ENCODE measurements around the gene PTTG1IP. TPM values are rescaled to one million over a fixed set of nuclear protein-coding genes. Genes with fewer than 3 reads are reported as not detected.

Gene PTTG1IP
- total RNA-seq, 1 experiment from 2014 or later, result 96.0 TPM

DNA sequence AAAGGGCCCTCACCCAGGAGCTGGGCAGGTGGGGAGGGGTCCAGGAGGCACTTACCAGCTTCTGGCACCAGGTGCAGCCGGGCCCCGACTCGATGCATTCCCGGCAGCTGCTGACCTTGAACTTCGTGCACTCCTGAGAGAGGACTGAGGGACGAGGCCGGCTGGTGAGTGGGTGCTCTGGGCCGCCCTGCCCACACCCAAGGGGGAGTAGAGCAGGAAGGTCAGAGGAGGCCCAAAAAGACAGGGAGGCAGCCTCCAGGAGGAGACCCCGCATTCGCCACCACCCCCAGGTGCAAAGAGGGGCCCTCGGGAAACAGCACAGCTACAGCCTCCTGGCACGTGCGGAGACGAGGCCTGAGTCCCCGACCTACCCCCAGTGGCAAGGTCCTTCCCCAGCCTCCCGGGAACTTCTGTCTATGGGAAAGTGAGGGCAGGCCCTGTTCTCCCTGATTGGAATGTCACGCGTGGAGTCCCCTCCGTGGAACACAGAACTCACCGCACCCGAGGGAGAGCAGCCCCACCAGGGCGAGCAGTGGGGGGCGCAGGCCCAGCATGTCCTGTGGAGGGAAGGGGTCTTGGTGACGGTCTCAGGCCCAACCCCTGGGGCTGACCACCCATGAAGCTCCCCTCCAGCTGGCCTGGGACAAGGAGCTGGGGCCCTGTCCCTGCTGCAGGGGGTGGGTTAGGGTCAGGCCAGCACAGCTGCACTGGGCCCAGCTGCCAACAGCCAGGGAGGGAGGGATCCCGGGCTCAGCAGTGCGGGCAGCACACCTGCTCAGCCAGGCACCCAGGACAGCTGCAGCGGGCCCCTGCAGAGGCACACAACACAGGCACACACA is 37.0 kb upstream of the PTTG1IP start:
- H3K4me3 Mint-ChIP-seq, result no peak overlapping the region
- no peaks in the 10 kb centered on the region; the same call in 1 of the 2 replicates for H3K4me1 Mint-ChIP-seq
- ChIA-PET POLR2A (no interaction called here), CTCF (interaction anchor here (1.1 to 1.5 kb wide), 2 partner anchors 18 to 40 kb away, joined by 3 read pairs; no protein-coding TSS in a partner anchor)
- no peak overlapping the region for H3K27ac Mint-ChIP-seq
- DNase-seq (ENCODE audit: low spot score) (no peak), ATAC-seq (no peak)
- no peaks in the 10 kb centered on the region for H3K36me3 Mint-ChIP-seq
- H3K9me3 Mint-ChIP-seq, result no peaks in the 10 kb centered on the region
- TF ChIP-seq FOXK1 (CRISPR knock-in tag; IDR thresholded peaks at IDR 0.05) (no peak), NR1H2 (CRISPR knock-in tag; IDR thresholded peaks at IDR 0.05) (0 out of 2 replicates have a peak, but pooled peaks have one; percentile 52), STAT6 (CRISPR knock-in tag; conservative IDR thresholded peaks at IDR 0.05; ENCODE audit: low read depth) (no peak)
- no peaks in the 10 kb centered on the region for H3K27me3 Mint-ChIP-seq (ENCODE audit: low read depth)

GRCh38 chr21:44909719-44910118 is 36.2 kb upstream of the PTTG1IP start:
- DNase-seq (ENCODE audit: low spot score), result no peak
- Mint-ChIP-seq H3K4me3 (no peak overlapping the region), H3K27ac (no peak overlapping the region), H3K36me3 (no peaks in the 10 kb centered on the region), H3K9me3 (no peaks in the 10 kb centered on the region), H3K4me1 (no peaks in the 10 kb centered on the region; the same call in 1 of the 2 replicates), H3K27me3 (ENCODE audit: low read depth) (no peaks in the 10 kb centered on the region)
- ATAC-seq, result no peak
- ChIA-PET POLR2A (no interaction called here), CTCF (interaction anchor here (1.5 to 1.6 kb wide), 2 partner anchors 18 to 40 kb away, joined by 3 read pairs; no protein-coding TSS in a partner anchor)
- TF ChIP-seq FOXP1 (CRISPR knock-in tag; IDR thresholded peaks at IDR 0.05; ENCODE audit: borderline replicate concordance) (no peak), ETV6 (CRISPR knock-in tag; IDR thresholded peaks at IDR 0.05) (no peak), NFYB (CRISPR knock-in tag; conservative IDR thresholded peaks at IDR 0.05; ENCODE audit: low read depth) (no peak), HMGXB4 (CRISPR knock-in tag; IDR thresholded peaks at IDR 0.05) (no peak), ZNF396 (CRISPR knock-in tag; IDR thresholded peaks at IDR 0.05; ENCODE audit: borderline replicate concordance) (no peak), ESRRA (CRISPR knock-in tag; IDR thresholded peaks at IDR 0.05; ENCODE audit: borderline replicate concordance) (no peak), ZNF219 (CRISPR knock-in tag; IDR thresholded peaks at IDR 0.05; ENCODE audit: borderline replicate concordance) (no peak), ELF4 (CRISPR knock-in tag; IDR thresholded peaks at IDR 0.05; ENCODE audit: low read depth) (no peak), ZNF121 (CRISPR knock-in tag; IDR thresholded peaks at IDR 0.05) (no peak), SMAD4 (CRISPR knock-in tag; IDR thresholded peaks at IDR 0.05) (no peak), TEAD1 (CRISPR knock-in tag; IDR thresholded peaks at IDR 0.05) (no peak)
- TF ChIP-seq, protein P1, sequence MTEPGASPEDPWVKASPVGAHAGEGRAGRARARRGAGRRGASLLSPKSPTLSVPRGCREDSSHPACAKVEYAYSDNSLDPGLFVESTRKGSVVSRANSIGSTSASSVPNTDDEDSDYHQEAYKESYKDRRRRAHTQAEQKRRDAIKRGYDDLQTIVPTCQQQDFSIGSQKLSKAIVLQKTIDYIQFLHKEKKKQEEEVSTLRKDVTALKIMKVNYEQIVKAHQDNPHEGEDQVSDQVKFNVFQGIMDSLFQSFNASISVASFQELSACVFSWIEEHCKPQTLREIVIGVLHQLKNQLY (CRISPR knock-in tag; IDR thresholded peaks at IDR 0.05), result no peak

GRCh38 chr21:44908908-44909307 is 35.4 kb upstream of the PTTG1IP start:
- no peak overlapping the region for H3K4me3 Mint-ChIP-seq
- no peaks in the 10 kb centered on the region; the same call in 1 of the 2 replicates for H3K4me1 Mint-ChIP-seq
- ChIA-PET CTCF (interaction anchor here (1.5 to 3.3 kb wide), 3 partner anchors 15 to 41 kb away, joined by 3 to 25 read pairs (median 3); no protein-coding TSS in a partner anchor), POLR2A (no interaction called here)
- H3K36me3 Mint-ChIP-seq, result no peaks in the 10 kb centered on the region
- no peak for ATAC-seq
- H3K9me3 Mint-ChIP-seq, result peaks cover 4% of the 10 kb centered on the region; the same call in 1 of the 2 replicates
- H3K27ac Mint-ChIP-seq, result no peak overlapping the region; the same call in 1 of the 2 replicates
- H3K27me3 Mint-ChIP-seq (ENCODE audit: low read depth), result no peaks in the 10 kb centered on the region
- DNase-seq (ENCODE audit: low spot score), result no peak
- TF ChIP-seq ZMAT4 (CRISPR knock-in tag; IDR thresholded peaks at IDR 0.05), result no peak
- no peak for TF ChIP-seq JUN (CRISPR knock-in tag; IDR thresholded peaks at IDR 0.05)
- no peak for TF ChIP-seq CREM (CRISPR knock-in tag; IDR thresholded peaks at IDR 0.05)
- TF ChIP-seq NR2C2 (CRISPR knock-in tag; IDR thresholded peaks at IDR 0.05), result no peak
- no peak for TF ChIP-seq ZNF396 (CRISPR knock-in tag; IDR thresholded peaks at IDR 0.05; ENCODE audit: borderline replicate concordance)
- TF ChIP-seq ZSCAN18 (CRISPR knock-in tag; IDR thresholded peaks at IDR 0.05), result no peak
- no peak for TF ChIP-seq NFYB (CRISPR knock-in tag; conservative IDR thresholded peaks at IDR 0.05; ENCODE audit: low read depth)
- TF ChIP-seq ZNF671 (CRISPR knock-in tag; IDR thresholded peaks at IDR 0.05), result no peak
- TF ChIP-seq, protein P2, sequence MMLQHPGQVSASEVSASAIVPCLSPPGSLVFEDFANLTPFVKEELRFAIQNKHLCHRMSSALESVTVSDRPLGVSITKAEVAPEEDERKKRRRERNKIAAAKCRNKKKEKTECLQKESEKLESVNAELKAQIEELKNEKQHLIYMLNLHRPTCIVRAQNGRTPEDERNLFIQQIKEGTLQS (CRISPR knock-in tag; conservative IDR thresholded peaks at IDR 0.05), result no peak
- TF ChIP-seq, protein P3, sequence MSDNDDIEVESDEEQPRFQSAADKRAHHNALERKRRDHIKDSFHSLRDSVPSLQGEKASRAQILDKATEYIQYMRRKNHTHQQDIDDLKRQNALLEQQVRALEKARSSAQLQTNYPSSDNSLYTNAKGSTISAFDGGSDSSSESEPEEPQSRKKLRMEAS (CRISPR knock-in tag; IDR thresholded peaks at IDR 0.05), result no peak
